H1 (cell line): ENCODE measurements around the gene RPS5. TPM values are rescaled to one million over a fixed set of nuclear protein-coding genes. Genes with fewer than 3 reads are reported as not detected.

ENCODE experiments used
- CTCF ChIA-PET: fragments of 300-600 bp; sonication (Branson Sonifier 250); formaldehyde crosslinking; loops from one replicate; lab custom pipeline; 2021; ENCODE audit not compliant: partially characterized antibody; lab: Charles Lee
- POLR2A ChIA-PET: fragments of 300-600 bp; sonication (Branson Sonifier 250); formaldehyde crosslinking; loops from one replicate; lab custom pipeline; 2021; ENCODE audit warnings: inconsistent platforms; ENCODE audit not compliant: partially characterized antibody; lab: Charles Lee
- DNase-seq, 2 experiments: peaks; one replicate each; pipeline versions ENCODE4 v3.0.0 to v3.0.0-alpha.2; 2010 to 2022; ENCODE audit warnings: low spot score in 2 of 2, low read depth in 1 of 2, mixed read lengths in 1 of 2
- FAIRE-seq: peaks from 2 replicates; lab custom pipeline; 2011; peaks lifted over from hg19 to GRCh38; lab: Jason Lieb, UNC
- H2AFZ ChIP-seq: 2 replicates; pipeline ENCODE4 v1.8.1; 2012; ENCODE audit warnings: low read length, inconsistent platforms
- H2AK5ac ChIP-seq: 2 replicates; pipeline ENCODE4 v1.6.1; 2013; ENCODE audit warnings: low read depth, low read length
- H2BK120ac ChIP-seq: replicated peaks from 2 replicates; pipeline ENCODE3; 2013; ENCODE audit warnings: low read depth, low read length, inconsistent platforms
- H2BK12ac ChIP-seq: 2 replicates; pipeline ENCODE4 v1.6.1; 2013; ENCODE audit warnings: low read depth, low read length
- H2BK15ac ChIP-seq: 2 replicates; pipeline ENCODE4 v1.6.1; 2013; ENCODE audit warnings: low read length
- H2BK20ac ChIP-seq: 2 replicates; pipeline ENCODE4 v1.6.1; 2013; ENCODE audit warnings: low read length
- H2BK5ac ChIP-seq: 2 replicates; pipeline ENCODE4 v1.6.1; 2013; ENCODE audit warnings: low read depth, low read length
- H3K14ac ChIP-seq: 2 replicates; pipeline ENCODE4 v1.6.1; 2013; ENCODE audit warnings: inconsistent platforms; ENCODE audit not compliant: insufficient read length
- H3K18ac ChIP-seq: 2 replicates; pipeline ENCODE4 v1.6.1; 2013; ENCODE audit warnings: low read length; ENCODE audit errors: extremely low read depth
- H3K23ac ChIP-seq: 2 replicates; pipeline ENCODE4 v1.6.1; 2013; ENCODE audit warnings: inconsistent platforms; ENCODE audit not compliant: insufficient read length
- H3K23me2 ChIP-seq: 2 replicates; pipeline ENCODE4 v1.6.1; 2013; ENCODE audit warnings: low read depth, low read length
- H3K27ac ChIP-seq: 2 replicates; pipeline ENCODE4 v1.6.1; 2011; ENCODE audit warnings: low read depth, low read length, inconsistent platforms
- H3K27me3 ChIP-seq, 4 experiments: replicated peaks in 1 of 4; 1 replicate in 1 of 4; 2 replicates in 3 of 4; pipeline versions ENCODE4 v1.6.1 to v1.8.1; 2011 to 2013; ENCODE audit warnings: low read length in 3 of 4, mild to moderate bottlenecking in 3 of 4, inconsistent platforms in 2 of 4, mixed read lengths in 2 of 4, moderate library complexity in 1 of 4; ENCODE audit not compliant: control insufficient read depth in 3 of 4, insufficient read depth in 3 of 4; ENCODE audit errors: extremely low read depth in 1 of 4
- H3K36me3 ChIP-seq, 4 experiments: 2 replicates each; pipeline versions ENCODE4 v1.6.1 to v1.8.1; 2011 to 2013; ENCODE audit warnings: mild to moderate bottlenecking in 4 of 4, low read length in 3 of 4, moderate library complexity in 2 of 4, control low read depth in 1 of 4, inconsistent platforms in 1 of 4; ENCODE audit not compliant: insufficient read depth in 4 of 4, control insufficient read depth in 2 of 4
- H3K4ac ChIP-seq: replicated peaks from 2 replicates; pipeline ENCODE3; 2013; ENCODE audit warnings: low read length, low read depth, mixed read lengths, inconsistent platforms; ENCODE audit not compliant: insufficient read length
- H3K4me1 ChIP-seq, 4 experiments: replicated peaks in 1 of 4; 1 replicate in 1 of 4; 2 replicates in 3 of 4; pipeline versions ENCODE4 v1.6.1 to v1.8.1; 2011 to 2013; ENCODE audit warnings: low read length in 3 of 4, inconsistent platforms in 2 of 4, mixed read lengths in 1 of 4; ENCODE audit not compliant: insufficient read depth in 4 of 4, control insufficient read depth in 3 of 4
- H3K4me2 ChIP-seq, 2 experiments: 2 replicates each; pipeline versions ENCODE4 v1.6.1 to v1.8.1; 2011 to 2013; ENCODE audit warnings: low read depth in 2 of 2, low read length in 2 of 2, control low read depth in 1 of 2, inconsistent platforms in 1 of 2, mild to moderate bottlenecking in 1 of 2; ENCODE audit not compliant: insufficient read depth in 1 of 2
- H3K4me3 ChIP-seq, 4 experiments: fragments of 200-600, 300-600 bp in 1 of 4; sonication (generic), shearing (Covaris generic), sonication (Bioruptor Twin) in 1 of 4; 2 replicates each; pipeline versions ENCODE4 v1.5.1 to v1.8.1; 2011 to 2016; ENCODE audit warnings: low read length in 4 of 4, low read depth in 3 of 4, control low read depth in 2 of 4, inconsistent platforms in 2 of 4, mild to moderate bottlenecking in 2 of 4, mixed read lengths in 1 of 4, moderate library complexity in 1 of 4; ENCODE audit not compliant: insufficient read depth in 2 of 4; ENCODE audit errors: extremely low read depth in 1 of 4
- H3K56ac ChIP-seq: replicated peaks from 2 replicates; pipeline ENCODE3; 2013; ENCODE audit warnings: low read depth, mild to moderate bottlenecking, mixed read lengths, low read length, inconsistent platforms; ENCODE audit not compliant: insufficient read length
- H3K79me1 ChIP-seq: 2 replicates; pipeline ENCODE4 v1.6.1; 2013; ENCODE audit warnings: low read depth, low read length, control low read depth
- H3K79me2 ChIP-seq, 2 experiments: 2 replicates each; pipeline versions ENCODE4 v1.6.1 to v1.8.1; 2012 to 2013; ENCODE audit warnings: low read length in 2 of 2, mild to moderate bottlenecking in 2 of 2, inconsistent platforms in 1 of 2; ENCODE audit not compliant: insufficient read depth in 2 of 2, control insufficient read depth in 1 of 2
- H3K9ac ChIP-seq, 4 experiments: replicated peaks in 1 of 4; 1 replicate in 1 of 4; 2 replicates in 3 of 4; pipeline versions ENCODE4 v1.6.1 to v1.8.1; 2011 to 2013; ENCODE audit warnings: low read depth in 3 of 4, low read length in 3 of 4, control low read depth in 2 of 4, mild to moderate bottlenecking in 2 of 4, moderate library complexity in 2 of 4, inconsistent platforms in 1 of 4; ENCODE audit errors: extremely low read depth in 1 of 4
- H3K9me3 ChIP-seq, 2 experiments: 2 replicates each; pipeline versions ENCODE4 v1.6.1 to v1.8.1; 2012 to 2013; ENCODE audit warnings: mild to moderate bottlenecking in 2 of 2, moderate library complexity in 2 of 2, control low read depth in 1 of 2, inconsistent platforms in 1 of 2, low read depth in 1 of 2, low read length in 1 of 2, mixed read lengths in 1 of 2; ENCODE audit not compliant: insufficient read depth in 2 of 2
- H4K20me1 ChIP-seq, 2 experiments: replicated peaks in 1 of 2; 2 replicates each; pipeline versions ENCODE3 to v1.8.1; 2011 to 2013; ENCODE audit warnings: inconsistent platforms in 2 of 2, low read length in 2 of 2, mild to moderate bottlenecking in 1 of 2; ENCODE audit not compliant: insufficient read depth in 2 of 2, control insufficient read depth in 1 of 2
- H4K5ac ChIP-seq: 2 replicates; pipeline ENCODE4 v1.6.1; 2013; ENCODE audit warnings: low read length, low read depth, mixed read lengths, inconsistent platforms; ENCODE audit not compliant: insufficient read length
- H4K8ac ChIP-seq: 2 replicates; pipeline ENCODE4 v1.8.0; 2013; ENCODE audit warnings: mild to moderate bottlenecking, moderate library complexity, low read length, inconsistent platforms; ENCODE audit not compliant: insufficient read depth; ENCODE audit errors: extremely low read depth
- H4K91ac ChIP-seq: replicated peaks from 2 replicates; pipeline ENCODE3; 2013; ENCODE audit warnings: low read length, mixed read lengths, inconsistent platforms; ENCODE audit not compliant: insufficient read length
- BACH1 ChIP-seq: IDR thresholded peaks from 2 replicates; pipeline ENCODE4 v1.6.1; 2012; ENCODE audit warnings: low read length, improper control_type of control experiment
- BRCA1 ChIP-seq: IDR thresholded peaks from 2 replicates; pipeline ENCODE4 v1.6.1; 2012; ENCODE audit warnings: low read depth, low read length, improper control_type of control experiment
- FOSL1 ChIP-seq: IDR thresholded peaks from 2 replicates; pipeline ENCODE4 v1.6.1; 2011; ENCODE audit warnings: mild to moderate bottlenecking, low read depth, low read length, moderate library complexity; ENCODE audit not compliant: insufficient read depth
- RBBP5 ChIP-seq: IDR thresholded peaks from 2 replicates; pipeline ENCODE4 v1.7.1; 2012; ENCODE audit warnings: low read depth, mild to moderate bottlenecking, inconsistent platforms, low read length, moderate library complexity, borderline replicate concordance
- RFX5 ChIP-seq: IDR thresholded peaks from 2 replicates; pipeline ENCODE4 v1.6.1; 2011; ENCODE audit warnings: low read depth, low read length, improper control_type of control experiment, borderline replicate concordance
- TBP ChIP-seq: IDR thresholded peaks from 2 replicates; pipeline ENCODE4 v1.6.1; 2011; ENCODE audit warnings: low read depth, low read length, improper control_type of control experiment
- WGBS, 2 experiments: shearing (Covaris generic) in 1 of 2; methylation state at CpG; one replicate each; pipeline versions ENCODE4 v1.1.6 to v1.1.7; 2013 to 2015; ENCODE audit warnings: low lambda C conversion rate in 2 of 2, mixed read lengths in 2 of 2, inconsistent platforms in 1 of 2, low coverage in 1 of 2, missing lambda C conversion rate in 1 of 2; ENCODE audit not compliant: insufficient replicate concordance in 2 of 2, insufficient coverage in 1 of 2, insufficient read length in 1 of 2; ENCODE audit errors: extremely low coverage in 1 of 2, missing lambda C conversion rate in 1 of 2; 5-methylcytosine and 5-hydroxymethylcytosine counted together
- polyA plus RNA-seq, 7 experiments: library from polyadenylated mRNA; depleted of rRNA in 3 of 7; stranded (reverse) in 5 of 7; unstranded in 2 of 7; fragments of >200 nt in 5 of 7; fragments of 200-250 nt in 2 of 7; gene quantifications; 1 replicate in 5 of 7; 2 replicates in 1 of 7; 4 replicates in 1 of 7; pipeline versions ENCODE4 v1.2.1 to v1.2.3, GENCODE V29; 2011 to 2013; ENCODE audit warnings: missing spikeins in 2 of 7, mixed read lengths in 2 of 7
- total RNA-seq: library from RNA; stranded (reverse); fragmentation: NEBNext Ultra II Directional; extraction: Animal tissue kit (Norgen Biotek cat#: 25700); gene quantifications from 2 replicates; pipeline ENCODE4 v1.2.1, GENCODE V29; 2021
- TF ChIP-seq, protein P1 (sequence below): IDR thresholded peaks from 2 replicates; pipeline ENCODE4 v1.6.1; 2012; ENCODE audit warnings: inconsistent platforms

The RPS5 gene
- total and polyA plus RNA-seq, 2 of the 8 experiments (the other 6 are each of a cell fraction or from before 2014, with no cell fraction given), result 1,557 to 5,731 TPM

DNA sequence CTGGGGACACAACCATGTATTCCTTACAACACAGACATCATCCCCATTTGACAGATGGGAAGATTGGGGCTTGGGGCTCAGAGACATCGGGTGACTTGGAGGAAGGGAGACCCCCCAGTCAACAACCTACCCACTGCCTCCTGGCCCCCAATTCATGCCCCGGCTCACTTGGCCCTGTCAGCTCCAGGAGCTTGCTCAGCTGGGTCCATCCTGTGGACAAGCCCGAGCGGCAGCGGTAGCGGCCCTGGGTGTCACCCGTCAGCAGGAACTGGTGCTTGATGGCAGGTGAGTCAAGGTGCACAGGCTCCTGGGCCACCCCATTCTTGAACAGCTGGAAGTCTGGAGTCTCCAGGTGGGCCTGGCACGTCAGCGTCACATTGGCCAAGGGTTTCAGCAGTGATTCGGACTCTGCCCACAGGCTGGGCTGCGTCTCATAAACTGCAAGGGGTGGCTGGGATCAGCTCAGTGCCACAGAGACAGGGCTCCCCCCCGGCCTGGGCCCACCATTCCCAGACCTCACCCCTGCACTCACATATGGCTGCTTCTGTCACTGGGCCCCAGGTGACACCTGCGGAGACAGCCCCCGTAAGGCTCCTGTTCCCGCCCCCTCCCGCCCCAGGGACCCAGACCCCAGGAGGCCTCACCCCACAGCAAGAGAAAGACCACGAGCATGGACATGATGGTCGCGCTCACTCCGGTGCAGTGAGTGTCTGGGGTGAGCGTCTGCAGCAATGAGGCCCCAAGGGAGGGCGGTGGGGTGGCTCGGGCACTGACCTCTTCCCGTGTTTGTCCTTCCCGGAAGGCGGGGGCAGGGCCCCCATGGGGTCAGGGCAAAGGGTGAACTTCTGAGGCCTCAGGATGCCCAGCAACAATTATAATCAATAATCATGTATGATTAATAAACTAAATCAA lies 34.1 kb upstream of the RPS5 start, which contains the start of gene A1BG:
A1BG (minus strand) TSS at position 733 of the 912 bp plus-strand sequence; CDS start at position 678, 55 bp downstream.
- Histone ChIP-seq H2AFZ (no peak within 1 kb of the TSS), H2BK20ac (no peak within 1 kb of the TSS), H3K36me3 (no peaks in the 10 kb centered on the region), H4K20me1 (peaks cover 0 to 3% of the 10 kb centered on the region in 2 experiments), H3K27me3 (no peaks in the 10 kb centered on the region), H2BK12ac (no peak within 1 kb of the TSS), H3K79me1 (no peaks in the 10 kb centered on the region), H3K23ac (no peak within 1 kb of the TSS), H4K91ac (no peak within 1 kb of the TSS), H4K5ac (no peak within 1 kb of the TSS), H2BK15ac (no peak within 1 kb of the TSS), H3K56ac (no peak within 1 kb of the TSS), H3K4me3 (no peak within 1 kb of the TSS), H3K9ac (no peak within 1 kb of the TSS), H2BK5ac (no peak within 1 kb of the TSS), H2AK5ac (no peak within 1 kb of the TSS), H3K4ac (no peak within 1 kb of the TSS), H3K4me2 (no peak within 1 kb of the TSS), H3K18ac (no peak within 1 kb of the TSS), H2BK120ac (no peak within 1 kb of the TSS), H3K14ac (no peak within 1 kb of the TSS), H3K79me2 (no peaks in the 10 kb centered on the region), H3K9me3 (no peaks in the 10 kb centered on the region), H3K23me2 (no peaks in the 10 kb centered on the region), H3K27ac (no peak within 1 kb of the TSS), H4K8ac (0 out of 2 replicates have a peak within 1 kb of the TSS, but pooled peaks have one; percentile 16), H3K4me1 (peaks cover 0 to 6% (median 0%) of the 10 kb centered on the region in 4 experiments; a peak in 1 of 7 replicates)
- ChIA-PET POLR2A (interaction anchor here (2.5 to 11.4 kb wide), 2 partner anchors 9 to 42 kb away, joined by 9 to 102 read pairs; partner anchors contain the start of genes RNF225 and ZNF497), CTCF (interaction anchor here (0.8 to 2.9 kb wide), 4 partner anchors 14 to 161 kb away, joined by 3 to 14 read pairs (median 6); no protein-coding TSS in a partner anchor)
- DNase-seq, result no peak
- WGBS, 2 experiments, result 92% methylated on average over 24 of the region's 26 CpGs; no CpG with 5 or more reads in 1 of the 2 experiments
- FAIRE-seq, result no peak
- TF ChIP-seq, protein P1, sequence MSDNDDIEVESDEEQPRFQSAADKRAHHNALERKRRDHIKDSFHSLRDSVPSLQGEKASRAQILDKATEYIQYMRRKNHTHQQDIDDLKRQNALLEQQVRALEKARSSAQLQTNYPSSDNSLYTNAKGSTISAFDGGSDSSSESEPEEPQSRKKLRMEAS, result no peak
- TF ChIP-seq TBP (no peak), FOSL1 (no peak), BACH1 (no peak), RFX5 (no peak), BRCA1 (no peak), RBBP5 (no peak)
